Activated CD4-positive, alpha-beta memory T cell treated with anti-CD3 and anti-CD28 coated beads for 36 hours (primary cell): ENCODE data around the gene SSX2IP. TPM values are rescaled to one million over a fixed set of nuclear protein-coding genes. Genes with fewer than 3 reads are reported as not detected.

ENCODE experiments used
- CTCF ChIA-PET: fragments of 350-600 bp; sonication (Branson Sonifier 250); formaldehyde crosslinking; loops from one replicate; lab custom pipeline; 2021; ENCODE audit warnings: antibody characterized with exemption, inconsistent platforms; lab: Charles Lee
- POLR2A ChIA-PET: fragments of 350-600 bp; sonication (Branson Sonifier 250); formaldehyde crosslinking; loops from one replicate; lab custom pipeline; 2021; ENCODE audit warnings: antibody characterized with exemption; lab: Charles Lee
- DNase-seq: peaks from one replicate; pipeline ENCODE4 v3.0.0-alpha.2; 2020
- H3K27ac Mint-ChIP-seq: one replicate; pipeline ENCODE4 v1.8.0; 2021; ENCODE audit warnings: mixed read lengths
- H3K27me3 Mint-ChIP-seq: one replicate; pipeline ENCODE4 v1.8.0; 2021; ENCODE audit warnings: mixed read lengths
- H3K36me3 Mint-ChIP-seq: one replicate; pipeline ENCODE4 v1.8.0; 2021; ENCODE audit warnings: mixed read lengths
- H3K4me1 Mint-ChIP-seq: one replicate; pipeline ENCODE4 v1.8.0; 2021; ENCODE audit warnings: low read depth, mixed read lengths
- H3K4me3 Mint-ChIP-seq: one replicate; pipeline ENCODE4 v1.8.0; 2021; ENCODE audit warnings: mild to moderate bottlenecking, mixed read lengths
- H3K9me3 Mint-ChIP-seq: one replicate; pipeline ENCODE4 v1.8.0; 2021; ENCODE audit warnings: mixed read lengths
- intact Hi-C: fragments of 100-400 bp; cut with micrococcal nuclease; formaldehyde crosslinking; loops from one replicate; pipeline ENCODE4 v1.15.1; 2023
- total RNA-seq, 2 experiments: library from RNA; stranded (reverse); gene quantifications; one replicate each; pipeline ENCODE4 v1.2.3, GENCODE V29; 2021

SSX2IP gene
- total RNA-seq, 2 experiments from 2014 or later = 10.9 to 11.6 TPM

DNA sequence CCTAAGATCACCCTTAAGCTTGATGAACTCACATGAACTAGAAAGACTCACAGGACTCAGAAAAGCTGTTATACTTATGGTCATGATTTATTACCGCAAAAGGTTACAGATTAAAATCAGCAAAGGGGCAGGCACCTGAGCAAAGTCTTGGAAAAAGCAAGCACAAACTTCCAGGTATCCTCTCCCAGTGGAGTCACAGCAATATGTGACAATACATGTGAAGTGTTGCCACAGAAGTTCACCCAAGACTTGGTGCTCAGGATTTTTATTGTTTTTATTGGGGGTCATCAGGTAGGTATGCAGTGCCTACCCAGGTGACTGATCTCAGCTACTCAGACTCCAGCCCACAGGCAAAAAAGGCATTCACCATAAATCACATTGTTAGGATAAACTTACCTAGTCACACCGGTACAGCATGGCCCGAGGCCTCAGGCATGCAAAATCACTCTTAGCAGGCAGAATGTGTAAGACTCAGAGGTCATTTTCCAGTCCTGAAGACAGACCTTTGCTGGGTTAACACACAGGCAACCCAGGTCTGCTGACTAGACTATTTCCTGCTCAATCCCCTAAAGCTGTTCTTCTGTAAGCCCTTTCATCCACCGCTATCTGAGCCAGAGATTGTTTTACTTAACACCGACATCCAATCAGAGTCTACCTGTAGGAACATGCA is 55.6 kb downstream of the SSX2IP start:
- Mint-ChIP-seq H3K4me1 (peaks cover 7% of the 10 kb centered on the region), H3K4me3 (no peak overlapping the region), H3K9me3 (no peaks in the 10 kb centered on the region), H3K36me3 (no peaks in the 10 kb centered on the region), H3K27ac (no peak overlapping the region), H3K27me3 (peaks cover 2% of the 10 kb centered on the region)
- ChIA-PET CTCF (interaction anchor here (1.1 kb wide), 2 partner anchors 119 to 120 kb away, joined by 3 read pairs; no protein-coding TSS in a partner anchor), POLR2A (no interaction called here)
- intact Hi-C loops = no loop called here
- DNase-seq = no peak

DNA sequence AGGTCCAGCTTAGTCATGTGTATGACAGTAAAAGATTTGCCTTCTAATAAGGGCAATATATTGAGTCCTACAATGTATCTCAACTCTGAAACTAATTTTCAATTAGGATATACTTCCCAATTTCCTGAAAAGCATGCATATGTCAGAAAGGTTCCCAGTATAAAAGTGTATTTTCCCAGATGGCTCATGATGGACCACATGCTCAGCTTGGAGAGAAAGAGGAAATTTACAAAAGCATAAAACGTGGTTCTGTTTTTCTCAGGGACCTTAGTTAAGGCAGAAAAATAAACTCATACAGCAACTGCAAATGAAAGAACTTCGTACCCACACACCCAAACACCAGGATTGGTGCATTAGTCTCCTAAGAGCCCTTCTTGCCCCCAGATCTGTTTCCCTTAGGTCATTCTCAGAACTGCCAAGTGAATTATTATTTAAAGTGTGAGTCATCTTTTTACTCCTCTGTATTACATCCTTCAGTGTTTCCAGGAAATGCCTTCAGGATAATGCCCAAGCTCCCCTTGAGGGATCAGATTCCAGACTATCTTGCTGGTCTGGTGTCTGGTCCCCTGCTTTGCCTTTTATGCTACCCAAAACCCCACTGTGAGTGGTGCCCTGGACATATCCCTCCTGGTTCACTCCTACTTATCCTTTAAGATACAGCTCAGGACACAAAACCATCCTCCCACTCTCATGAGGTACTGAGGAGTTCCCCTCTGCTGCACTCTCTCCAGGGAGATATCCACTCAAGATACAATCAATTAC is 57.4 kb downstream of the SSX2IP start:
- Mint-ChIP-seq H3K4me3 (no peak overlapping the region), H3K4me1 (peaks cover 7% of the 10 kb centered on the region), H3K9me3 (no peaks in the 10 kb centered on the region), H3K27ac (no peak overlapping the region), H3K27me3 (peaks cover 6% of the 10 kb centered on the region), H3K36me3 (no peaks in the 10 kb centered on the region)
- DNase-seq = no peak
- ChIA-PET CTCF (interaction anchor here (0.8 to 1.3 kb wide), 3 partner anchors 22 to 121 kb away, joined by 3 read pairs; no protein-coding TSS in a partner anchor), POLR2A (no interaction called here)
- intact Hi-C loops = no loop called here

- Mint-ChIP-seq H3K4me3 (no peak overlapping the region), H3K4me1 (peaks cover 7% of the 10 kb centered on the region), H3K27me3 (peaks cover 6% of the 10 kb centered on the region), H3K9me3 (no peaks in the 10 kb centered on the region), H3K27ac (no peak overlapping the region), H3K36me3 (no peaks in the 10 kb centered on the region)
- ChIA-PET POLR2A (no interaction called here), CTCF (interaction anchor here (0.8 to 1.6 kb wide), 4 partner anchors 12 to 122 kb away, joined by 3 to 4 read pairs (median 3); no protein-coding TSS in a partner anchor)
- intact Hi-C loops = no loop called here
- no peak for DNase-seq
Measured at GRCh38 chr1:84632137-84632536, 58.1 kb downstream of the SSX2IP start.

DNA sequence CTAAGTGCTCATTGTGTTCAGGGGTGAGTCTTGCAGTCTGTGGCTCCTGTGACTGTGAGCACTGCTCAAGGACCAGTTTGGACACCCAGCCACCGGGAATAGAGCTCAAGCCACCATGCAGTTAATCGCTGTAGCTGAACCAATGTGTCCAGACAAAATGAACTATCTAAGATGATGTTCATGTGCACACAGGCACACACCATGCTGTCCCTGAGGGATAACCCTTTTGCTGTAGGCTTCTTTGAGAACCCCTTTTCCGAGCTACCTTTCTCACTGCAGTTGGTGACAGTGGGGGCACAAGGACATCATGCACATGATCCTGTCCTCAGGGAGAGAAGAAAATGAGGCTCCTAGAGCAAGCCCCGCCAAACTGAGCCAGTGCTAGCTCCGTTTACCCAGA is 65.4 kb downstream of the SSX2IP start:
- peaks cover 6% of the 10 kb centered on the region for H3K27me3 Mint-ChIP-seq
- ChIA-PET POLR2A (no interaction called here), CTCF (interaction anchor here (0.8 to 3.4 kb wide), 7 partner anchors 65 to 191 kb away, joined by 3 to 19 read pairs (median 5); no protein-coding TSS in a partner anchor)
- H3K9me3 Mint-ChIP-seq = no peaks in the 10 kb centered on the region
- intact Hi-C loops = loop anchor here (10.0 kb wide), 2 partner anchors 310 to 690 kb away; no protein-coding TSS in a partner anchor
- DNase-seq = no peak
- peaks cover 12% of the 10 kb centered on the region for H3K4me1 Mint-ChIP-seq
- H3K36me3 Mint-ChIP-seq = no peaks in the 10 kb centered on the region
- no peak overlapping the region for H3K4me3 Mint-ChIP-seq
- H3K27ac Mint-ChIP-seq = no peak overlapping the region

DNA sequence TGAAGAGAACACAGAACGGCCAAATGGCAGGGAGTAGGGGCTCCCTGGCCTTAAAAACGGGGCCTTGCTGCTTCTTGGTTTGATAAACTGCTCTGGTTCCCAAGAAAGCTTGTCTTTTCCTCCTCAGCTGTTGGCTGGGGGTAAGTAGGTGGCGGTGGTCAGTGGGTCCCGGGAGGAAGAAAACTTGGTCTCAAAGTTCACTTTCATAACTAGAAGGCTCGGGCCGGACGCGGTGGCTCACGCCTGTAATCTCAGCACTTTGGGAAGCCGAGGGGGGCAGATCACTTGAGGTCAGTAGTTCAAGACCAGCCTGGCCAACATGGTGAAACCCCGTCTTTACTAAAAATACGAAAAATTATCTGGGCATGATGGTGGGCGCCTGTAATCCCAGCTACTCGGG is 68.7 kb downstream of the SSX2IP start:
- ChIA-PET POLR2A (interaction anchor here (0.6 to 3.3 kb wide), 2 partner anchors 48 to 521 kb away, joined by 3 to 36 read pairs; partner anchors contain the start of gene CTBS), CTCF (interaction anchor here (0.7 to 3.8 kb wide), 11 partner anchors 48 to 477 kb away, joined by 3 to 38 read pairs (median 4); partner anchors contain the start of genes CTBS, PRKACB and RPF1)
- H3K27ac Mint-ChIP-seq = no peak overlapping the region
- H3K27me3 Mint-ChIP-seq = peaks cover 3% of the 10 kb centered on the region
- H3K4me3 Mint-ChIP-seq = no peak overlapping the region
- peaks cover 19% of the 10 kb centered on the region for H3K4me1 Mint-ChIP-seq
- no peaks in the 10 kb centered on the region for H3K9me3 Mint-ChIP-seq
- DNase-seq = no peak
- H3K36me3 Mint-ChIP-seq = no peaks in the 10 kb centered on the region
- intact Hi-C loops = loop anchor here (1.0 to 10.0 kb wide), 6 partner anchors 69 to 687 kb away; partner anchors contain the start of gene SSX2IP

GRCh38 chr1:84620720-84621313 is 69.4 kb downstream of the SSX2IP start:
- H3K4me3 Mint-ChIP-seq = peak overlapping the region; percentile 90
- intact Hi-C loops = loop anchor here (1.0 to 10.0 kb wide), 7 partner anchors 69 to 686 kb away; partner anchors contain the start of genes RPF1 and SSX2IP
- peak; percentile 87 for DNase-seq
- H3K36me3 Mint-ChIP-seq = no peaks in the 10 kb centered on the region
- ChIA-PET POLR2A (interaction anchor here (1.2 to 3.3 kb wide), 2 partner anchors 47 to 115 kb away, joined by 7 to 36 read pairs; partner anchors contain the start of genes CTBS, GNG5 and SPATA1), CTCF (interaction anchor here (0.6 to 3.8 kb wide), 42 partner anchors 9 to 479 kb away, joined by 3 to 51 read pairs (median 4); partner anchors contain the start of genes CTBS, GNG5, PRKACB and RPF1)
- H3K4me1 Mint-ChIP-seq = peaks cover 19% of the 10 kb centered on the region
- peaks cover 1% of the 10 kb centered on the region for H3K27me3 Mint-ChIP-seq
- peak overlapping the region; percentile 85 for H3K27ac Mint-ChIP-seq
- no peaks in the 10 kb centered on the region for H3K9me3 Mint-ChIP-seq

DNA sequence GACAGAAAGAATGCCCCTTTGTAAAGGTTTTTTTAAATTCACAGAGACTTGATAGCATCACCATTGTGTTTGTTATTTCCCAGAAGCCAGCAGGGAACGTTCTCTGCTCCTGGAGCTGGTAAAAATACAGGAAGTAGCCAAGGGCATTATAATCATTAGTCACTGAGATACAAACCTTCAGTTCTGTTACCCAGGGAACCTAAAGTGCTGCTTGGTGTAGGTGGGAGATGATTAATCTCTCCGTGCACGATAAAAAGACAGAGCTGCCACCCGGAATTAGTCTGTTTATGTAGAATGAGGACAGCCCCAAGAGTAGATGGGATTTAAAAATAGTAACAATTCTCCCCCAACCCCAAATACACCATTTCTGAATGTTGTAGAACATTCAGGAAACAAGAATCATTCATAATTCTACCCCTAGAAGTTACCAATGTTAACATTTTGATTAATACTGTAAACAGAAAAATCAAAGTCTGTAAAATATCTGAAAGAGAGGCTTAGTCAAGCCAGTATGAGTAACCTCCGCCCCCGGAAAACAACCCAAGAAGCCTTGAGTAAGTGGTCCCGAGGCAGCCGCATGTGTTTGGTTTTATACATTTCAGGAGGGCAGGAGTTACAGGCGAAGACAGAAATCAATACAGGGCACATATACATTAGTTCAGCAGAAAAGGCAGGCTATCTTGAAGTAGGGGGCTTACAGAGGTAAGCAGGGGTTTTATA is 70.7 kb downstream of the SSX2IP start:
- CTCF ChIA-PET = interaction anchor here (0.9 to 3.8 kb wide), 29 partner anchors 10 to 475 kb away, joined by 3 to 51 read pairs (median 5); partner anchors contain the start of genes CTBS, GNG5, PRKACB and RPF1
- DNase-seq = peak; percentile 83
- Mint-ChIP-seq H3K36me3 (no peaks in the 10 kb centered on the region), H3K4me1 (peaks cover 19% of the 10 kb centered on the region), H3K27ac (peak overlapping the region; percentile 81), H3K27me3 (peaks cover 3% of the 10 kb centered on the region), H3K9me3 (peaks cover 4% of the 10 kb centered on the region), H3K4me3 (peak overlapping the region; percentile 59)
- POLR2A ChIA-PET = interaction anchor here (1.0 to 3.3 kb wide), 7 partner anchors 12 to 177 kb away, joined by 3 to 36 read pairs (median 6); partner anchors contain the start of genes CTBS, GNG5 and SPATA1
- intact Hi-C loops = loop anchor here (1.0 to 10.0 kb wide), 8 partner anchors 20 to 685 kb away; partner anchors contain the start of genes GNG5, RPF1 and SPATA1

- Mint-ChIP-seq H3K4me1 (peaks cover 17% of the 10 kb centered on the region), H3K27ac (no peak overlapping the region), H3K36me3 (peaks cover 6% of the 10 kb centered on the region), H3K27me3 (peaks cover 3% of the 10 kb centered on the region), H3K4me3 (no peak overlapping the region), H3K9me3 (peaks cover 13% of the 10 kb centered on the region)
- POLR2A ChIA-PET = no interaction called here
- intact Hi-C loops = no loop called here
- DNase-seq = no peak
- CTCF ChIA-PET = no interaction called here
Measured at GRCh38 chr1:84617349-84617748, 72.9 kb downstream of the SSX2IP start.

GRCh38 chr1:84615790-84616189 is 74.5 kb downstream of the SSX2IP start:
- Mint-ChIP-seq H3K36me3 (peaks cover 6% of the 10 kb centered on the region), H3K9me3 (peaks cover 14% of the 10 kb centered on the region), H3K4me1 (peaks cover 20% of the 10 kb centered on the region), H3K4me3 (no peak overlapping the region), H3K27ac (no peak overlapping the region), H3K27me3 (peaks cover 5% of the 10 kb centered on the region)
- intact Hi-C loops = no loop called here
- POLR2A ChIA-PET = no interaction called here
- DNase-seq = no peak
- CTCF ChIA-PET = interaction anchor here (1.2 kb wide), 1 partner anchor 173 kb away, joined by 3 read pairs; no protein-coding TSS in a partner anchor

GRCh38 chr1:84613887-84614286 is 76.4 kb downstream of the SSX2IP start:
- ChIA-PET CTCF (interaction anchor here (1.0 kb wide), 1 partner anchor 158 kb away, joined by 3 read pairs; no protein-coding TSS in a partner anchor), POLR2A (no interaction called here)
- intact Hi-C loops = no loop called here
- Mint-ChIP-seq H3K4me3 (no peak overlapping the region), H3K9me3 (peaks cover 19% of the 10 kb centered on the region), H3K27ac (no peak overlapping the region), H3K36me3 (peaks cover 6% of the 10 kb centered on the region), H3K4me1 (peaks cover 8% of the 10 kb centered on the region), H3K27me3 (peaks cover 4% of the 10 kb centered on the region)
- DNase-seq = no peak

GRCh38 chr1:84613026-84613425 is 77.2 kb downstream of the SSX2IP start:
- Mint-ChIP-seq H3K36me3 (peaks cover 6% of the 10 kb centered on the region), H3K27me3 (peaks cover 4% of the 10 kb centered on the region), H3K4me1 (peaks cover 8% of the 10 kb centered on the region), H3K4me3 (no peak overlapping the region), H3K9me3 (peaks cover 19% of the 10 kb centered on the region), H3K27ac (no peak overlapping the region)
- ChIA-PET POLR2A (no interaction called here), CTCF (interaction anchor here (1.0 kb wide), 1 partner anchor 159 kb away, joined by 3 read pairs; no protein-coding TSS in a partner anchor)
- no peak for DNase-seq
- intact Hi-C loops = no loop called here
